Epithelial cell of proximal tubule (primary cell): ENCODE measurements around the gene PRKN. TPM values are rescaled to one million over a fixed set of nuclear protein-coding genes. Genes with fewer than 3 reads are reported as not detected.

ENCODE experiments used
- DNase-seq: peaks from one replicate; pipeline ENCODE4 v3.0.0-alpha.2; 2011; ENCODE audit warnings: low read depth
- H3K4me3 ChIP-seq: 2 replicates; pipeline ENCODE4 v1.5.1; 2011; ENCODE audit warnings: low read depth, mild to moderate bottlenecking, low read length
- CTCF ChIP-seq: conservative IDR thresholded peaks from 2 replicates; pipeline ENCODE4 v1.5.1; 2012; ENCODE audit warnings: low read depth, mild to moderate bottlenecking, low read length
- total RNA-seq: library from RNA; depleted of rRNA; stranded (reverse); fragments of >200 nt; gene quantifications from 2 replicates; pipeline ENCODE4 v1.2.3, GENCODE V29; 2015

Gene PRKN
- total RNA-seq, 1 donor from 2014 or later: 0.58 TPM

DNA sequence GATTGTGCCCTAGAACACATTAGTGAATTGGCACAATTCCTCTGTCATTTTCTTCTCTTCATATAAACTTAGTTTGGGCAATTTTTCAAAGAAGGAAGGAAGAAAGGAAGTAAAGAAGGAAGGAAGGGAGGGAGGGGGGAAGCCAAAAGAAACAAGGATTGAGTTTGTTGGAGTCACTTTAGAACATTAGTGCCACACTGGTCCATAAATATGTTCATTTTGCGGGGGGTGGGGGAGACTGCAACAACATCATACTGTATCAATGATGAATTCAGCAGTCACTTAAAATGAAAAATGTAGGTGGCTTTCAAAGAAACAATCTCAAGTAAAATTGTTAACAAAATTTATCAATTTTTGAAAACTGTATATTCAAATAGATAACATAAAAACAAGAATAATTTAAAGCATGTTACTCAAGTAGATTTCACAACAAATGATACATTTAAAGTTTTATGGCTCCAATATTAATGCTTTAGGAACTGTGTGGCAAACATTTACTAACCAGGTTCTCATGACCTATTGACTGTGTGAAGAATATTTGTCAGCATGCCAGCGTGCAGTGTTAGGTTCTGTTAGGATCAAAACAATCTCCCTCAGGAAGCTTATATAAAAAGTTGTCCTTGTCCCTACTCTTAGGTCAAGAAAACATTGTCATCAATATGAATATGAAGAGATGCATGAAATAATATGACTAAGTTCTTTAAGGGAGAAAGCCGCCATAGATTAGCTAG is 1245.6 kb downstream of the PRKN start:
- no peak for TF ChIP-seq CTCF
- H3K4me3 ChIP-seq: no peak overlapping the region
- peak; percentile 96 for DNase-seq

GRCh38 chr6:161480421-161481155 is 1247.0 kb downstream of the PRKN start:
- H3K4me3 ChIP-seq: no peak overlapping the region
- TF ChIP-seq CTCF: no peak
- DNase-seq: no peak

- TF ChIP-seq CTCF: no peak
- no peak for DNase-seq
- H3K4me3 ChIP-seq: no peak overlapping the region
Observed at GRCh38 chr6:161479376-161479775, 1248.2 kb downstream of the PRKN start.

- no peak for TF ChIP-seq CTCF
- no peak overlapping the region for H3K4me3 ChIP-seq
- no peak for DNase-seq
Observed at GRCh38 chr6:161477876-161478425, 1249.6 kb downstream of the PRKN start.

DNA sequence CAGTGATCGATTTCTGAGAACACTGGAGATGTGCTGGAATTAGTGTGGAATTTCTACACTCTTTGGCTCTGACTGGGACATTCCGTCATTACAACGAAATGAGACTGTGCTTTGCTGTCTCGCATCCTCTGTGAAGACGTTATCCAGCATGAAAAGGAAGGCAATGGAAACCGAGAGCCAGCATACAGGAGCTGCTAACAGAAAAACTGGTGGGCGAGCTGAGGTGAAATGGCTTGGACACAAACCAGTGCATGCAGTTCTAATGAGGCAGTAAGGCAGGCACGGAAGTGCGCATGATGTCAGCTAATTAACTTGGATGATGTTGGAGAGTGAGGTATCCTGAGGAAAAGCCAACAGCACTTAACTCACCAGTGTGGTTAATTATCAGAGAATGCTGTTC is 1250.9 kb downstream of the PRKN start:
- DNase-seq: peak; percentile 87
- H3K4me3 ChIP-seq: no peak overlapping the region
- TF ChIP-seq CTCF: no peak

DNA sequence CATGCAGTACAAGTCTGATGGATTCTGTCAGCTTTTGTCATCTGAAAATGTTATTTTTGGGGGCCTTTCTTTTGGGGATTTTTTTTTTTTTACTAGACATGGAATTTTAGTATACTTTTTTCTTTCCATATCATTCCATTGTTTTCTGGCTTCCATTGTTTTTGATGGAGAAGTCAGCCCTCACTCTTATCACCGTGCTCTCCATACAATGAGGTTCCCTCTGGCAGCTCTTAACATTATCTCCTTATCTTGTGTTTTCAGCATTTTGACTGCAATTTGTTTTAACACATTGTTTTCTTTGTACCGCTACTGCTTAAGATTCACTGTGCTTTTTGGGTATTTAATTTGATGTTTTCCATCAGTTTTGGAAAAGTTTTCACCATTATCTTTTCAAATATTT is 1262.2 kb downstream of the PRKN start:
- no peak overlapping the region for H3K4me3 ChIP-seq
- no peak for TF ChIP-seq CTCF
- DNase-seq: no peak

DNA sequence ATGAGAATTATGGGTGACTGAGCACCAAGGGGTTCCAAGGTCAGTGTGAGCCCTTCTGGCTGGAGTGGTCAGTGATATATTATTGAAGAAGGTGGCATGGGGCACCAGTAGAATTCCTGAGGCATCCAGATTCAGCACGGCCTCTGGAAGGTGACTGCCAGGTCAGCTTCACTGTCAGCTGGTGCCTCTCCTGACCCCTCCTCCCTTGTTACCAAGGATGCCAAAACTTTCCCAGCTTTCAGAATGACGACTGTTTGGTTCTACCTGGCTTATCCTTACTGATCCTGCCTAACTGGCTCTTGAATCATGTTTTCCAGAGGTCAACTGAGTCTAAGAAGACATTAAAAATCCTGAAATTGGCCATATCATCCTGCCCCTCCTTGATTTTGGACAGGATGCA is 1264.5 kb downstream of the PRKN start:
- no peak for DNase-seq
- TF ChIP-seq CTCF: no peak
- H3K4me3 ChIP-seq: no peak overlapping the region
